Kidney capillary endothelial cell (primary cell): ENCODE measurements around the gene BAIAP2.

Source experiments
- DNase-seq: peaks from one replicate; pipeline ENCODE4 v3.0.0-alpha.2; 2018; ENCODE audit warnings: low spot score

Gene BAIAP2

GRCh38 chr17:81126281-81127132, 91.6 kb downstream of the BAIAP2 start:
- no peak for DNase-seq

DNA sequence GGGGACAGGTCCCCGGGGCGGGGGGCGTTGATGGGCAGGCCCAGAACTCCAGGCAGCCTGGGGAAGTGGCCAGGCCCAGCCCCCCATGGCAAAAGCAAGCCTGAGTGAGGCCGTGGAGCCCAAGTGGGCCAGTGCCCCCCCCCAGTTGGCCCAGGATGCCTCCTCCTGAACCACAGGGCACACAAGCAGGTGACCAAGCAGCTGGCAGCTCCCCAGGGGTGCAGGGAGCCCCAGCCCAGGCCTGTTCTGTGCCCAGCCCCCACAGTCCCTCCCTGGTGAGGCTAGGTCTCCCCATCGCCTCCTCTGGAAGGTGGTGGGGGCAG, 92.1 kb downstream of the BAIAP2 start:
- DNase-seq, result no peak

GRCh38 chr17:81127526-81128177, 92.7 kb downstream of the BAIAP2 start:
- DNase-seq, result no peak

GRCh38 chr17:81128338-81128737, 93.4 kb downstream of the BAIAP2 start:
- DNase-seq, result no peak

- no peak for DNase-seq
These were observed 93.8 kb downstream of the BAIAP2 start for GRCh38 chr17:81128774-81129173.

DNA sequence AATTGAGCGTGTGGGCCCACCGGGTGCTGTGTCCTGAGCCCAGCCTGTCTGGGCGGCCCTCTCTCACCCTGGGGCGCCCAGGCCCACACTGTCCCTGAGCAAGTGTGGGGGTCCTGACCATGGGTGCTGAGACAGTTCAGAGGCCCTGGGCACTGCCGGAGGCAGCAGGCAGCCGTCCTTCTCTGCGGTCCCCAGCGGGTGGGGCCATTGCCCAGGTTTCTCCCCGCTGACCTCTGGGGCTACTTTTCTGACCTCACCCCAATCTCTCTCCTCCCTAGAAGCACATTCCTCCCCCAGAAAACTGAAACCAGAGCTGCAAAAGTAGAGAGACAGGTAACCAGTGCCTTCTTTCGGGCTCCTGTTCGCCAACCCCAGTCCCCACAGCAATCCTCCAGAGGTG, 94.3 kb downstream of the BAIAP2 start:
- DNase-seq, result no peak

DNA sequence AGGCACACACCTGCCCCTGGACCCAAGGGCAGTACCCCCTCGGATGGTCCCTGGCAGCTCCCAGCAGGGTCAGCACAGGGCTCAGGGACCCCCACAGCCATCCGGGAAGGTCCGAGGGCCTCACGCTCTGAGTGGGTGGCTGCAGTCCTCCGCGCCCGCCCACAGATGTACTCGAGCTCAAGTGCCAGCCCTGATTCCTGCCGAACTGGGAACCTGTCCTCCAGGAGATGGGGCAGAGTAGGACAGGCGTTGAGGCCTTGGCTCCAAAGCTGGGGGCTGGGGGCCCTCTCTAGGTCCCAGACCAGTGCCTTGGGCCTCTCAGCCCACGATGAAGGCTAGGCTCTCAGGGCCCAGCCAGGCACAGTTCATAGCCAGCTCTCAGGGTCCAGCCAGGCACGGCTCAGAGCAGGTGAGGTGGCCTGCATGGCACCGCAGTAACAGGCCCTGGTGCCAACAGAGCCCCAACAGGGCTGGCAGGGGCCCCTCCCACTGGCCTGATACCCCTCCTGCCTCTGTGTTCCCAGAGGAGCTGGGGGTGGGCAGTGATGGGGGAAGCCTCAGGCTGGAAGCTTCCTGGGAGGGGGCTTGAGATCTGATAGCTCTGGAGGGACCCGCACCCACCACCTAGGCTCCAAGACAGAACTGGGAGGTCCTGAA, 94.9 kb downstream of the BAIAP2 start:
- DNase-seq, result no peak

GRCh38 chr17:81130385-81131361, 95.7 kb downstream of the BAIAP2 start:
- no peak for DNase-seq

- no peak for DNase-seq
These were observed 96.7 kb downstream of the BAIAP2 start for GRCh38 chr17:81131486-81132196.

DNA sequence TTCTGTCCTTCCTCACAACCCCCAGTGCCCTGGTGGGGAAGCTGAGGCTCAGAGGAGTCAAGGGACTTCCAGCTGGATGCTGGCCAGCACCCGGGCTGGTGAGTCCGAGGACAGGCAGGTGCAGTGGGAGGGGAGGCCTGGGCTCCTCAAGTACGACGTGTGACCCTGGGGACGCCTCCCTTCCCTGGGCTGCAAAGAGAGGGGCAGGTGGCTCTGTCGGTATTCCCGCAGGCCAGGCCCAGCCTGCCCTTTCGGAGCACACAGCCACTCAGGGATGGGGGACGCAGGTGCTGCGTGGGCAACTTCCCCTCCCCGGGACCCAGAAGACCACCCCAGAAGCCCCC, 97.2 kb downstream of the BAIAP2 start:
- no peak for DNase-seq

GRCh38 chr17:81132770-81133723, 98.1 kb downstream of the BAIAP2 start:
- DNase-seq, result no peak

- no peak for DNase-seq
These were observed 99.3 kb downstream of the BAIAP2 start for GRCh38 chr17:81134064-81134781.

- DNase-seq, result no peak
These were observed 100.7 kb downstream of the BAIAP2 start for GRCh38 chr17:81135505-81136278.

- DNase-seq, result no peak
These were observed 101.4 kb downstream of the BAIAP2 start for GRCh38 chr17:81136366-81136765.

GRCh38 chr17:81137248-81137647, 102.3 kb downstream of the BAIAP2 start:
- DNase-seq, result no peak

- DNase-seq, result no peak
These were observed 103.1 kb downstream of the BAIAP2 start for GRCh38 chr17:81138083-81138482.

GRCh38 chr17:81138500-81138899, 103.5 kb downstream of the BAIAP2 start:
- no peak for DNase-seq

- no peak for DNase-seq
These were observed 104.5 kb downstream of the BAIAP2 start for GRCh38 chr17:81139428-81139827.

DNA sequence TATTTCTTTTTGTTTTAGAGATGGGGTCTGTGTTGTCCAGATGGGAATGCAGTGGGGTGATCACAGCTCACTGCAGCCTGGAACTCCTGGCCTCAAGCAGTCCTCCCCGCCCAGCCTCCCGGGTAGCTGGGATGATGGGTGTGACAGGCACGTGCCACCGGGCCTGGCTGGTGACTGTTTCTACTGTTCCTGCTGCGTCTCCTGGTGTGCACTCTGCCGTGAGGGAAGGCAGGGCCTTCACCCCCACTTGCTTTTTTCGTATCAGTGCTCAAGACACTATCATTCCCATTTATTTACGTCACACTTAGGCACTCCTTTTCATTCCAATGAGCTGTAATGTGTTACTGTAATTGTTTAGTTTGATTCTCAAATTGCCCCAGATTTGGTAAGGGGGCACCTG, 105.1 kb downstream of the BAIAP2 start:
- no peak for DNase-seq
